Mammary epithelial cell (primary cell): Measurements from ENCODE around the gene KRT75.

Experiments
- CTCF ChIP-seq, 2 donors: IDR thresholded peaks in 1 of 2; conservative IDR thresholded peaks in 1 of 2; 2 replicates each; pipeline ENCODE4 v1.5.1; 2011 to 2012; ENCODE audit warnings: inconsistent platforms in 2 of 2, low read length in 2 of 2, mild to moderate bottlenecking in 2 of 2, control low read depth in 1 of 2, low read depth in 1 of 2; ENCODE audit not compliant: insufficient read depth in 1 of 2; ENCODE audit errors: extremely low read depth in 1 of 2
- EZH2 ChIP-seq: IDR thresholded peaks from 2 replicates; pipeline ENCODE4 v1.6.1; 2012; ENCODE audit warnings: low read length, inconsistent platforms, borderline replicate concordance

GRCh38 chr12:52477651-52478050 is 43.5 kb upstream of the KRT75 start:
- TF ChIP-seq CTCF (conservative IDR thresholded peaks at IDR 0.05 in 1 of 2, IDR thresholded peaks at IDR 0.05 in 1 of 2; ENCODE audit: extremely low read depth in 1 of 2, insufficient read depth in 1 of 2, low read depth in 1 of 2, low read length in 2 of 2) (no peak), EZH2 (no peak)
